Measurements from ENCODE around the gene LIPC. TPM values are rescaled to one million over a fixed set of nuclear protein-coding genes. Genes with fewer than 3 reads are reported as not detected.

Gene LIPC
- total and polyA plus RNA-seq, 2 donors (not counting 3 experiments of a cell fraction or from before 2014, with no cell fraction given) = not detected

GRCh38 chr15:58572521-58572920 is 140.7 kb downstream of the LIPC start:
- ChIA-PET CTCF (no interaction called here), POLR2A (no interaction called here)
- H3K36me3 ChIP-seq (ENCODE audit: control insufficient read depth in 2 of 2, extremely low read depth in 1 of 2, insufficient read depth in 2 of 2, low read length in 2 of 2) = no peaks in the 10 kb centered on the region
- H3K27ac ChIP-seq (ENCODE audit: insufficient read depth, low read depth, low read length) = no peak overlapping the region
- no peaks in the 10 kb centered on the region for H3K27me3 ChIP-seq (ENCODE audit: control insufficient read depth in 2 of 2, insufficient read depth in 2 of 2, low read length in 2 of 2)
- H2AFZ ChIP-seq (ENCODE audit: low read depth, low read length) = no peak overlapping the region
- no peak overlapping the region for H3K4me2 ChIP-seq (ENCODE audit: insufficient read depth, low read length)
- no peak overlapping the region for H3K4me3 ChIP-seq (replicated peaks in 1 of 3; ENCODE audit: insufficient read depth in 1 of 3, low read depth in 1 of 3, low read length in 3 of 3)
- H3K9me3 ChIP-seq (replicated peaks; ENCODE audit: control insufficient read depth, insufficient read depth, low read length) = no peaks in the 10 kb centered on the region
- no peaks in the 10 kb centered on the region for H4K20me1 ChIP-seq (replicated peaks; ENCODE audit: control insufficient read depth, extremely low read depth, insufficient read depth, low read length)
- dilution Hi-C loops (cut with MboI; ENCODE audit: extremely low pct_ligation_motif_present, low sequenced_read_pairs) (no loop called here), intact Hi-C loops (cut with micrococcal nuclease) (no loop called here)
- no peaks in the 10 kb centered on the region for H3K79me2 ChIP-seq (ENCODE audit: control insufficient read depth, insufficient read depth, low read length)
- FAIRE-seq (no peak), DNase-seq (ENCODE audit: low read depth, low spot score) (no peak)
- H3K9ac ChIP-seq (replicated peaks; ENCODE audit: extremely low read depth, insufficient read depth, low read length) = no peak overlapping the region
- H3K4me1 ChIP-seq (ENCODE audit: control insufficient read depth, extremely low read depth, insufficient read depth, low read length) = no peaks in the 10 kb centered on the region
- BruUV-seq (replicated peaks) = no TSS peak
- TF ChIP-seq POLR2AphosphoS5 (IDR thresholded peaks at IDR 0.05; ENCODE audit: insufficient read depth, low read depth, low read length) (no peak), FOS (IDR thresholded peaks at IDR 0.05; ENCODE audit: borderline replicate concordance, insufficient read depth, low read length) (no peak), CTCF (IDR thresholded peaks at IDR 0.05; ENCODE audit: extremely low read depth in 1 of 2, insufficient read depth in 1 of 2, low read depth in 1 of 2, low read length in 2 of 2) (no peak), EZH2 (IDR thresholded peaks at IDR 0.05; ENCODE audit: borderline replicate concordance, low read depth, low read length, severe bottlenecking) (no peak), MAX (IDR thresholded peaks at IDR 0.05; ENCODE audit: insufficient read depth, insufficient read length) (no peak), MYC (IDR thresholded peaks at IDR 0.05; ENCODE audit: low read depth, low read length) (no peak), GATA2 (IDR thresholded peaks at IDR 0.05; ENCODE audit: insufficient read depth, insufficient read length, low read depth, low read length) (no peak), JUN (IDR thresholded peaks at IDR 0.05; ENCODE audit: borderline replicate concordance, insufficient read depth, insufficient read length, low read depth) (no peak), POLR2A (IDR thresholded peaks at IDR 0.05; ENCODE audit: low read depth, low read length) (no peak)
- H3K9me1 ChIP-seq (replicated peaks; ENCODE audit: control insufficient read depth, extremely low read depth, insufficient read depth, low read length) = no peaks in the 10 kb centered on the region

Measured in endothelial cell of umbilical vein (primary cell).